ENCODE results near the gene HPGDS. TPM values are rescaled to one million over a fixed set of nuclear protein-coding genes. Genes with fewer than 3 reads are reported as not detected.
"Not testable (repeated sequence)": the region's sequence is repeated elsewhere in the genome, so short reads cannot be mapped to it uniquely, and the experiment has no call there.

HPGDS gene
- total RNA-seq, 1 donor from 2014 or later = not detected

DNA sequence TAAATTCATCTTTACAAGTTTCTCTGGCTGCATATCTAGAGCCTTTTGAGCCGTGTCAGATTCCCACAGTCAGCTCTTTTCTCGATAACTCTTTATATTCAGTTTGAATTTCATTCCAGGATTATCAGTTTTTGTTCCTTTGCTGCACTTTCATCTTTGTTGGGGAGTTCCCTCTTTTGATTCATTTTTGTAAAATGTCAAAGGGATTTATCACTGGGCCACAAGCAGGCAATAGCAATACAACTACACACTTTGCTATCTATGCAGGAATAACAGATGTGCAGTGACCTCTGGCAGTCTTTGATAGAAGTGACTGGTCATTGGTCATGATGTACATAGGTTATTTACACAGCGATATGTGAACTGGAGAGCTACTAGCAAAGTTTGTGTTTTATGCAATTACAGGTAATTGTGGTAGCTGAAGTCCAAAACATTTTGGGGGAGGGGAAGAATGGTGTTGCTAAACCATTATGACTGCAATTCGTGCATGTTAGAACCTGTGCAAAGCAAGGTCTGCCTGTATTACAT is 43.8 kb downstream of the HPGDS start:
- no peak for TF ChIP-seq CTCF (IDR thresholded peaks at IDR 0.05)
- intact Hi-C loops (cut with DNase I) = no loop called here
- Histone ChIP-seq H3K27ac (no peak overlapping the region), H3K4me1 (no peaks in the 10 kb centered on the region), H3K27me3 (no peaks in the 10 kb centered on the region), H3K9me3 (no peaks in the 10 kb centered on the region), H3K36me3 (no peaks in the 10 kb centered on the region), H3K4me3 (no peak overlapping the region)
- no peak for DNase-seq (ENCODE audit: low spot score in 2 of 2)

DNA sequence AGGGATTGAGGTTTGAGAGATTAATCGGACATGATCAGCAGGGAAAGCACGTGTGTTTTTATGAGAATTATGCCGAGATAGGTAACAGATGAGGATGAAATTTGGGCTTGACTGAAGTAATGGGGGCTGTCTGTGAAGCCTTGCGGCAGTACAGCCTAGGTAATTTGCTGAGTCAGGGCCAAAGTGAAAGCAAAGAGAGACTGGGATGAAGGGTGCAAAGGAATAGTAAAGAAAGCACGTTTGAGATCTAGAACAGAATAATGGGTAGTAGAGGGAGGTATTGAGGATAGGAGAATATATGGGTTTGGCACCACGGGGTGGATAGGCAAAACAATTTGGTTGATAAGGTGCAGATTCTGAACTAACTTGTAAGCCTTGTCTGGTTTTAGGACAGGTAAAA is 47.2 kb downstream of the HPGDS start:
- H3K36me3 ChIP-seq = peaks cover 0 to 16% of the 10 kb centered on the region in 2 donors
- H3K27me3 ChIP-seq; intact Hi-C loops (cut with DNase I); H3K9me3 ChIP-seq; DNase-seq (ENCODE audit: low spot score in 2 of 2); H3K27ac ChIP-seq; H3K4me3 ChIP-seq; H3K4me1 ChIP-seq: not testable (repeated sequence)

- peaks cover 0 to 22% of the 10 kb centered on the region in 2 donors for H3K36me3 ChIP-seq
- intact Hi-C loops (cut with DNase I); H3K27me3 ChIP-seq; H3K4me3 ChIP-seq; H3K27ac ChIP-seq; H3K9me3 ChIP-seq; H3K4me1 ChIP-seq; DNase-seq (ENCODE audit: low spot score in 2 of 2): not testable (repeated sequence)
Observed at GRCh38 chr4:94293981-94294380, 48.7 kb downstream of the HPGDS start.

DNA sequence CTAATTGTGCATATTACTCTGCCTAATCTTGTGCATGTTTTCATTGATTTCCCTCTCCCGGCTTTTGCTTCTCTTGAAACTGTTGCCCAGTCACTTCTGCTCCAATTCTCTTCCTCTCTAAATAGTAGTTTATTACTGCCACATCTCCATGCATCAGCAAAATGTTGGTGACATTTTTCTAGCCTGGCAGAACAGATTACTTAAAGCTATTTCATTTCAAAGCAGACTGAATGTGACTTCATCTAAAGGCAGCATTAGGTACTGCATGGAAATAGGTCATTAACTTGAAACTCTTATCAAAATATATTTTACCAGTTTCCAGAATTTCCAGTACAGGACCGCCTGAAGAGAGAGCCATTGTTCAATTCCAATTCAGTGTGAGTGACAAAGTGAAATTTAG is 52.4 kb downstream of the HPGDS start:
- no peak for DNase-seq (ENCODE audit: low spot score in 2 of 2)
- no peak overlapping the region for H3K4me3 ChIP-seq
- TF ChIP-seq CTCF (IDR thresholded peaks at IDR 0.05) = no peak
- intact Hi-C loops (cut with DNase I) = no loop called here
- no peaks in the 10 kb centered on the region for H3K9me3 ChIP-seq
- no peaks in the 10 kb centered on the region for H3K27me3 ChIP-seq
- H3K27ac ChIP-seq = no peak overlapping the region
- peaks cover 3 to 38% of the 10 kb centered on the region in 2 donors for H3K36me3 ChIP-seq
- H3K4me1 ChIP-seq = no peaks in the 10 kb centered on the region

DNA sequence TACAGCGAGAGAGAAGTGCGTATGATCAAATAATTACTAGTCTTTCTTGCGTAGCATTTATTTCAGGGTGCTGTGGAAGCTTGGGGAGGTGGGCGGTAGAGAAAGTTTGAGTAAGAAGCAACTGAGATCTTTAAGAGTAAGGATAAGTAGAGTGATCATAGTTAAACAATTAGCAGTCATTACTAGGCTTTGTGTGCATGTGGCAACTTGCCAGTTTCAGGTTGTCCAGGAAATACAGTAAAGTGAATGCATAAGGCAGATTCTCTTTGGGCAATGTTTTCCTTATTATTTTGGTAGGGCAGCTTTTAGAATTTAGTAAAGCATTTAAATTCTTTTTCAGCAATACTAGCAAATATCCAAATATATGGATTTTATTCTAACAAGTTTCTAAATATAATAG is 57.0 kb downstream of the HPGDS start:
- peaks cover 25 to 57% of the 10 kb centered on the region in 2 donors for H3K36me3 ChIP-seq
- H3K27ac ChIP-seq = no peak overlapping the region
- no peak for DNase-seq (ENCODE audit: low spot score in 2 of 2)
- no peak overlapping the region for H3K4me3 ChIP-seq
- H3K27me3 ChIP-seq = no peaks in the 10 kb centered on the region
- H3K4me1 ChIP-seq = no peaks in the 10 kb centered on the region
- no peaks in the 10 kb centered on the region for H3K9me3 ChIP-seq
- TF ChIP-seq CTCF (IDR thresholded peaks at IDR 0.05) = no peak
- intact Hi-C loops (cut with DNase I) = no loop called here

- H3K9me3 ChIP-seq = no peaks in the 10 kb centered on the region
- no peaks in the 10 kb centered on the region for H3K27me3 ChIP-seq
- intact Hi-C loops (cut with DNase I) = no loop called here
- H3K27ac ChIP-seq = no peak overlapping the region
- no peaks in the 10 kb centered on the region for H3K4me1 ChIP-seq
- DNase-seq (ENCODE audit: low spot score in 2 of 2) = no peak
- TF ChIP-seq CTCF (IDR thresholded peaks at IDR 0.05) = no peak
- no peak overlapping the region for H3K4me3 ChIP-seq
- peaks cover 29 to 56% of the 10 kb centered on the region in 2 donors for H3K36me3 ChIP-seq
Observed at GRCh38 chr4:94284889-94285288, 57.7 kb downstream of the HPGDS start.

DNA sequence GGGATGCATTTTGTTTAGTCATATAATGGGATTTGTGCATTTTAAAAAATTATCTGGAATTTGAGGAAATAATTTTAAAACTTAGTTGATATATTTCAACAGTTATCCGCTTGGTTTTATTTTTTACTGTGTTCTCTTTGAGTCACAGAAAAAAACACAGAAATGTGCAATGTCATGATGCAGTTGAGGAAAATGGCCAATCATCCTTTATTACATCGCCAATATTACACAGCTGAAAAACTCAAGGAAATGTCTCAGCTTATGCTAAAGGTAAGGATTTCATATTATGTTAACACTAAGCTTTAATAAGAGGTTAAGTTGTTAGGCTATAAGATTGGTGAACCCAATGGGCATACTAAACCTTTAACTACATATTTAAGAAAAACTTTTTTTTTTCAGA is 63.9 kb downstream of the HPGDS start:
- intact Hi-C loops (cut with DNase I) = no loop called here
- no peak for DNase-seq (ENCODE audit: low spot score in 2 of 2)
- H3K9me3 ChIP-seq = no peaks in the 10 kb centered on the region
- no peak for TF ChIP-seq CTCF (IDR thresholded peaks at IDR 0.05)
- H3K27me3 ChIP-seq = no peaks in the 10 kb centered on the region
- no peak overlapping the region for H3K4me3 ChIP-seq
- H3K27ac ChIP-seq = no peak overlapping the region
- no peaks in the 10 kb centered on the region for H3K4me1 ChIP-seq
- H3K36me3 ChIP-seq = peaks cover 46 to 77% of the 10 kb centered on the region in 2 donors

Measured in ascending aorta (tissue), 2 donors.